Right lung (tissue), 5 donors: Measurements from ENCODE around the gene N4BP3. TPM values are rescaled to one million over a fixed set of nuclear protein-coding genes. Genes with fewer than 3 reads are reported as not detected.

ENCODE experiments used
- DNase-seq, 2 donors: peaks; one replicate each; pipeline ENCODE4 v3.0.0-alpha.2; 2013
- polyA plus RNA-seq, 5 donors: library from polyadenylated mRNA; unstranded; fragments of 120-200 nt; gene quantifications; one replicate each; pipeline versions ENCODE4 v1.2.1 to v1.2.3, GENCODE V29; 2013; ENCODE audit warnings: inconsistent platforms in 1 of 5, low replicate concordance in 1 of 5; ENCODE audit not compliant: insufficient read length in 5 of 5, insufficient read depth in 1 of 5

The N4BP3 gene
- polyA plus RNA-seq, 5 donors = 9.5 to 19.4 (median 15.9) TPM

GRCh38 chr5:178094345-178094744 is 19.0 kb upstream of the N4BP3 start:
- DNase-seq = no peak

DNA sequence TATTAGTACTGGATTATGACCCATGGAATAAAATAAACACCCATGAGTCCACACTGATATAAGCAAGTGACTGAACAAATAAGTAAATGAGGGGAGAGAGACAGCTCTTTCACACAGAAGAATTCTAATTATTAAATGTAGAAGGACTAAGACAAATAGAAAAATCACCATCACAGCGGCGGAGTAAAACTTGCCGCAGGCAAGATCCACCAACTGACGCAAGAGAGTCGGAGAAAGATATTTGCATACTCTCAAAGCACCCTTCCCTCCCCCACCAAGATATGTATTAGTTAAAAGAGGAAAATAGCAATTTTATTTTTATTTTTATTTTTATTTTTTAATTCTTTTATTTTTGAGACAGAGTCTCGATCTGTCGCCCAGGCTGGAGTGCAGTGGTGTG is 14.6 kb upstream of the N4BP3 start:
- DNase-seq = no peak

- DNase-seq = no peak
Measured at GRCh38 chr5:178103612-178104011, 9.7 kb upstream of the N4BP3 start.

DNA sequence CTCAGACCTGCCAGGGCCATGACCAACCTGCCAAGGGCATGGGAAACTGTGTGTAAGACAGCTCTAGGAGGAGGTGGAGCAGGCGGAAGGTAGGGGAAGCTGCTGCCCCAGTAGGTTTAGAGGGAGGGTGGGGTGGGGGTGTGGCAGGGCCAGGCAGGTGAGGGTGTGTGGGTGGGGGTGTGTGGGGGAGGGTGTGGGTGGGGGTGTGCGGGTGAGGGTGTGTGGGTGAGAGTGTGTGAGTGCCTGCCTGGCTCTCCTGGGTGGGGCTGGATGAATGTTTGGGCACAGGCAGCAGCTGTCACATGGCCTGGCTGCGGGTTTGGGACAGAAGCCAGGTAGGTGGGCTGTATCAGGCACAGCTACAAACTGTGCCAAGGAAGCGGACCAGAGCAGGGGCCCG is 8.8 kb upstream of the N4BP3 start:
- DNase-seq = no peak

DNA sequence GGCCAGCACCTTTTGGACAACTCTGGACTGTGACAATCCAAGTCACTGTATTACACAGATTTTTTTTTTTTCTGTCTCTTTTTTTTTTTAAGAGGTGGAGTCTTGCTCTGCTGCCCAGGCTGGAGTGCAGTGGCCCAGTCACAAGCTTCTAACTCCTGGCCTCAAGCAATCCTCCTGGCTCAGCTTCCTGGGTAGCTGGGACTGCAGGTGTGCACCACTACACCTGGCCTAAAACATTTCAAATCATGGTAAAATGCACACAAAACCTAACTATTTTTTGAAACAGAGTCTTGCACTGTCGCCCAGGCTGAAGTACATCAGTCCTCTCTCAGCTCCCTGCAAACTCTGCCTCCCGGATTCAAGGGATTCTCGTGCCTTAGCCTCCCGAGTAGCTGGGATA is 7.2 kb upstream of the N4BP3 start:
- DNase-seq = no peak

- no peak for DNase-seq
Measured at GRCh38 chr5:178106556-178107239, 6.6 kb upstream of the N4BP3 start.

DNA sequence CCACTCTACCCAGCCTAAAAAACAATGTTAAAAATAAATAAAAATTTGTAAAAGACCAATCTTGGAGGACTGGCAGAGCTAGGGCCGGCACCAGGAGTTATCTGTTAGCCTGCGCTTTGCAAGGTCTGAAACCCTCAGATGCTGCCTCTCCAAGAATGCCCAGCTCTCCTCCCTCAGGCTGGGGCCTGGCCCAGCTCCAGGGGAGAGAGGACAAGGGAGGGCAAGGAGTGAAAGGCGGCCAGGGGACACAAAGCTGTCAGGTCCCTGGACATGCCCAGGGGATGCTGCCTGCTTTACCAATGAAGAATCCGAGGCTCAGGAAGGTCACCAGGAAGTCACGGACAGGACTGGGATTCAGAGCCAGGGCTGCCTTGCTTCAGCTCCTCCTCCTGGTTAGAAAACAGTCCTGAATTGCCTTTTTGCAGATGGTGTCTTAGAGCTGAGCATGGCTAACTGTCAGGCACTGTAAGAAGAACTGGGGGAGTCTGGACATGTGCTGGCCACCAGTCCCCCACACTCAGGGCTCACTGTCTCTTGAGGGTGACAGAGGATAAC is 5.5 kb upstream of the N4BP3 start:
- DNase-seq = no peak

DNA sequence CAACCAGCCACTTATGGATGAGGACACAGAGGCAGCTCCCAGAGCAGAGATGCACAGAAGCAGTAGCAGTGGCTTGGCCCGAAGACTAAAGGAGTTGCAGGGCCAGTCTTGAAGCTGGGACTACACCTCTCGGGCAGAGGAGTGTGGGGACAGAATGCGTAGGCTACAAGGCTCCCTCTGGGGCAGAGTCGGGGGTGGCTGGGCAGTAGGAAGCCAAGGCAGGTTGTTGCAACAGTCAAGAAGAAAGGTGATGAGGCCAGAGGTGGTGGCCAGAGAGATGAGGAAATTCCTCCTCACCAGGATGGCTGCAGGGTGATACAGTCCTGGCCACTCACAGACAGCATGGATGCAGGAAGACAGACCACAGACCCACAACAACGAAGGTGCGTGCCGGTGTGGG is 4.9 kb upstream of the N4BP3 start:
- DNase-seq = no peak

- no peak for DNase-seq
Measured at GRCh38 chr5:178108966-178109365, 4.4 kb upstream of the N4BP3 start.

DNA sequence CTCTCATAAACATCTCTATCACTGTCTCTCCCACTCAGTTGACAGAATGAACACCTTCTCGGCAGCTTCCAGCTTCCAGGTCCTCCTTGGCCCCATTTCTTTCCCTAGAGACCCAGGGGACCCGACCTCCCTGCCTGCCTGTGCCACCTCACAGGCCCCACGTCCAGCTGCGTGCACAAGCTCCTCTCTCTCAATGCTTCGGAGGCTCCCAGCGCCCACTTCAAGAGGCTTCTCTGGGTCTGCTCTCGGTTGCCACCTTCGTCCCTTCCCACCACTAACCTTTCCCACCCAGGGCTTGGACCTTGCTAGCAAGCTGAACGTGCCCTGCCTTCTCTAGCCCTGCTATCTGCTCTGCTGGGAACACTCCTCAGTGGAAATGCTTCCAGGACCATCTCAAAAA is 2.8 kb upstream of the N4BP3 start:
- no peak for DNase-seq

DNA sequence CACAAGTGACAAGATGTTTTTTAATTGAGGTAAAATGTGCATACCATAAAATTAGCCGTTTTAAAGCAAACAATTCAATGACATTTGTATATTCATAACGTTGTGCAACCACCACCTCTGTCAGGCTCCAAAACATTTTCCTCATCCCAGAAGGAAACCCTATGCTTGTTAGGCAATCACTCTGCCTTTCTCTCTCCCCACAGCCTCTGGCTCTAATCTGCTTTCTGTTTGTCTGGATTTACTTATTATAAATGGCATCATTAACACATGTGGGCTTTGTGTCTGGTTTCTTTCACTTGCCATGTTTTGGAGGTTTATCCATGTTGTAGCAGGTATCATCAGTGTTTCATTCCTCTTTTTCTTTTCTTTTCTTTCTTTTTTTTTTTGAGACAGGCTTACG is 1.4 kb upstream of the N4BP3 start:
- DNase-seq = no peak

DNA sequence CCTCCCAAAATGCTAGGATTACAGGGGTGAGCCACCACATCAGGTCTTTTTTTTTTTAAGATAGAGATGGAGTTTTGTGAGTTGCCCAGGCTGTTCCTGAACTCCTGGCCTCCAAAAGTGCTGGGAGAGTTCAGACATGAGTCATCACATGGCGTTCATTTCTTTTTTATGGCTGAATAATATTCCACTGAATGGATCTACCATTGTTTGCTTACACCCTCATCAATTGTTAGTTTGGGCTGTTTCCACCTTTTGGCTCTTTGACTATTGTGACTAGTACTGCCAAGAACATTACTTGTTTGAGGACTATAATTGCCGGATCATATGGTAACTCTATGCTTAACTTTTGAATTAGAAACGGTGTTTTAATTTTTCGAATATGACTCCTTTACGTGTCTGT is 787 bp upstream of the N4BP3 start:
- DNase-seq = no peak

DNA sequence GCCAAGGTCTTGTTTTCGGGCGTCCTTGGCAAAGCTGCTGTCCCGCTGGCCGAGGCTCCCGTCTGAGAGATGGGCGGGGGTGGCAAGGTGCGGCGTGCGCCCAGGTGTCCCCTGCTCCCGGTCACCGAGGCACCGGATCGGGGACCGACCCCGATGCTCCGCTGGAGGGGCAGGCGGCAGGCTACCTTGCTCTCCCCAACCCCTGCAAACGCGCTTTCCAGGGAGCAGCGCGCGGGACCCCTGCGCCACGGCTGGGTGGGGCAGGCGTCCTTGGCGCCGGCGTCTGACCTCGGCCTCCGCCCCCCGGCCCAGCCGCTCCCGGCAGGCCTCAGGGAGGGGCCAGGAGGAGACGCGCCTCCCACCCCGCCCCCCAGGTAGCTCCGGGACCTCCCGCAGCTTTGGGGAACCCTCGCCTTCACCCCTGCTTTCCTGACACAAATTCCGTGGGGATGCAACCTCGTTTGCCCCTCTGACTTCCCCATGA is 551 bp downstream of the N4BP3 start:
- no peak for DNase-seq

GRCh38 chr5:178114325-178115135 is 1.2 kb downstream of the N4BP3 start:
- no peak for DNase-seq

DNA sequence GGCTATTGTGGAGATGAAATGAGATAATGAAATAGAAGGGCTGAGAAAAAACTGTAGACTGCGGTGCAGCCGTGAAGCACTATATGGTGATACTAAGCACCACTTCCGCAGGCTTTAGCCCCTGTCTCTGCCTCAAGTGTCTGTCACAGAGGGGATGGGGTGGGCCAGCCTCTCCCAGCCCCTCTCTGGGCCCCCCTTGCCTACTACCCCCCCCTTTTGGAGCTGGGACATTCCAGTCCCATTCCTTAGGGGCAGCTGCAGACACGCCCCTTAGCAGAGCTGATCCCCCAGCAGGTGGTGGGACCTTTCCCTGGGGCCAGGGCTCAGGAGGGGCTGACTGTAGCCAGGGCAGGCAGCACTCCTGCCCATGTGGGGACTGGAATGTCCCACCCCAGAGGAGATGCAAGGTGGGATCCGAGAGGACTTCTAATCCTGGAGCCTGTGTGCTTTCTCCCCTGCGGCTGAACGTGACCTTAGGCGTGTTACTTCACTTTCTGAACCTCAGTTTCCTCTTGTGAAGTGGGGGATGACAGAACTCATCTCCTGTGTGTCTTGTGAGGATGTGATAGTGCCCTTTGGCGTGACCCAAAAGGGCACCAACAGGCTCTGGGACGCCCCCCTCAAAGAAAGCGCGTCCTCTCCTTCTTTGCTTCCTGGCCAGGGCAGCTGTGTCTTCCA is 1.9 kb downstream of the N4BP3 start:
- no peak for DNase-seq

GRCh38 chr5:178115814-178116142 is 2.4 kb downstream of the N4BP3 start:
- DNase-seq = no peak

GRCh38 chr5:178116143-178116885 is 3.0 kb downstream of the N4BP3 start:
- no peak for DNase-seq

GRCh38 chr5:178117923-178118701 is 4.8 kb downstream of the N4BP3 start:
- DNase-seq = no peak

DNA sequence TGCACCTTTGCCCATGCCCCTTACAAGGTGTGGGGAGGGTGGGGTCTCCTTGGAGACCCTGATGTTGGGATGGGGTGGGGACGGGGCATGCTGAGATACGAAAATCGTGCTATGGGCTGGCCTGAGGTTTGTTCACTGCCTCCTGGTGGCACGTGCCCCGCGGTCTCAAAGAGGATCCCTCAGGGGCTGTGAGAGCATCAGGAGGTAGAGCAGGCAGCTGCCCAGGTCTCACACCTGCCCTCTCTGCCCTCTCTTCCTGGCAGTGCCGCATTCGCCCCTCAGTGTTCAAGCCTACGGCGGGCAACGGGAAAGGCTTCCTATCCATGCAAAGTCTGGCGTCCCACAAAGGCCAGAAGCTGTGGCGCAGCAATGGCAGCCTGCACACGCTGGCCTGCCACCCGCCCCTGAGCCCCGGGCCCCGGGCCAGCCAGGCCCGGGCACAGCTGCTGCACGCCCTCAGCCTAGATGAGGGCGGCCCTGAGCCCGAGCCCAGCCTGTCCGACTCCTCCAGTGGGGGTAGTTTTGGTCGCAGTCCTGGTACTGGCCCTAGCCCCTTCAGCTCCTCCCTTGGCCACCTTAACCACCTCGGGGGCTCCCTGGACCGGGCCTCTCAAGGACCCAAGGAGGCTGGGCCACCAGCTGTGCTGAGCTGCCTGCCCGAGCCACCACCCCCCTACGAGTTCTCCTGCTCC is 6.7 kb downstream of the N4BP3 start:
- no peak for DNase-seq

GRCh38 chr5:178120607-178121357 is 7.5 kb downstream of the N4BP3 start:
- peak in 1 of 2 donors; percentile 64 for DNase-seq
